ENCODE data around the gene ING3. TPM values are rescaled to one million over a fixed set of nuclear protein-coding genes. Genes with fewer than 3 reads are reported as not detected.

The ING3 gene
- total and polyA plus RNA-seq, 2 of the 13 experiments (the other 11 are each of a cell fraction or from before 2014, with no cell fraction given): 6.9 to 12.8 TPM

DNA sequence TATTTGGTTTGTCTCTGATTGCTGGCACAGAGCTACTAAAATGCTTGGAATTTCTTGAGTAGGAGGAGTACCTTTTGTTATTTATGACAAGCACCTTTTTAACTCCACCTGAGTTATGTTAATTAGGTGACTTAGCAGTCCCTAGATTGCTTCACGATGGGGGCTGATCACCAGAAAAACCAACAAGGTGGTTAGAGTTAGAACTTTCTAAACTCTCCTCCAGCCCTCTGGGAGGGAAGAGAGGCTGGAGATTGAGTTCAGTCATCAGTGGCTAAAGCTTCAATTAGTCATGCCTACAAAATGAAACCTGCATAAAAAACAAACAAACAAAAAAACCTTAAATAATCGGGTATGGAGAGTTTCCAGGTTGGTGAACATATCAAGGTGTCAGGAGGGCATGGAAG, 23.6 kb upstream of the ING3 start:
- no TSS peak for BruUV-seq (replicated peaks)
- in situ Hi-C loops (cut with HindIII; ENCODE audit: extremely low pct_ligation_motif_present, low pct_unique_long_range_greater_than_20kb): no loop called here
- POLR2A ChIA-PET: no interaction called here

More for the DNA sequence above, 23.6 kb upstream of the ING3 start:
- Histone ChIP-seq H3K79me2 (ENCODE audit: insufficient read depth, low read length) (no peaks in the 10 kb centered on the region), H3K27me3 (ENCODE audit: control insufficient read depth in 1 of 2, insufficient read depth in 2 of 2, low read length in 2 of 2) (no peaks in the 10 kb centered on the region), H3K27ac (ENCODE audit: extremely low read length, insufficient read depth, low read length) (no peak overlapping the region), H3K9ac (ENCODE audit: insufficient read depth, low read depth, low read length) (no peak overlapping the region), H3K4me2 (ENCODE audit: low read depth, low read length) (no peak overlapping the region), H3K36me3 (replicated peaks in 1 of 2; ENCODE audit: control insufficient read depth in 1 of 2, insufficient read depth in 2 of 2, low read length in 2 of 2) (no peaks in the 10 kb centered on the region), H2AFZ (ENCODE audit: low read length) (no peak overlapping the region), H3K4me3 (replicated peaks in 1 of 3; ENCODE audit: insufficient read depth in 1 of 3, low read depth in 2 of 3, low read length in 3 of 3) (no peak overlapping the region), H4K20me1 (ENCODE audit: insufficient read depth, low read length) (no peaks in the 10 kb centered on the region), H3K9me3 (ENCODE audit: low read length) (no peaks in the 10 kb centered on the region), H3K4me1 (ENCODE audit: insufficient read depth, low read length) (no peaks in the 10 kb centered on the region)
- DNase-seq (ENCODE audit: low spot score) (no peak), ATAC-seq (no peak), FAIRE-seq (no peak)
- CTCF ChIA-PET (ENCODE audit: low intra/inter-chr PET ratio, low total read pairs): no interaction called here
- WGBS (ENCODE audit: low lambda C conversion rate): 0% methylated on average over 2 of the region's 2 CpGs
- TF ChIP-seq ZNF703 (CRISPR knock-in tag; IDR thresholded peaks at IDR 0.05; ENCODE audit: borderline replicate concordance): no peak
- TF ChIP-seq TMF1 (CRISPR knock-in tag; IDR thresholded peaks at IDR 0.05; ENCODE audit: low read depth): no peak
- no peak for TF ChIP-seq KLF15 (CRISPR knock-in tag; IDR thresholded peaks at IDR 0.05; ENCODE audit: borderline replicate concordance)
- no peak for TF ChIP-seq ETV5 (CRISPR knock-in tag; IDR thresholded peaks at IDR 0.05; ENCODE audit: borderline replicate concordance)
- TF ChIP-seq, protein P1, sequence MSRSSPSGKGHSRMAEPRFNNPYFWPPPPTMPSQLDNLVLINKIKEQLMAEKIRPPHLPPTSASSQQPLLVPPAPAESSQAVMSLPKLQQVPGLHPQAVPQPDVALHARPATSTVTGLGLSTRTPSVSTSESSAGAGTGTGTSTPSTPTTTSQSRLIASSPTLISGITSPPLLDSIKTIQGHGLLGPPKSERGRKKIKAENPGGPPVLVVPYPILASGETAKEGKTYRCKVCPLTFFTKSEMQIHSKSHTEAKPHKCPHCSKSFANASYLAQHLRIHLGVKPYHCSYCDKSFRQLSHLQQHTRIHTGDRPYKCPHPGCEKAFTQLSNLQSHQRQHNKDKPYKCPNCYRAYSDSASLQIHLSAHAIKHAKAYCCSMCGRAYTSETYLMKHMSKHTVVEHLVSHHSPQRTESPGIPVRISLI (CRISPR knock-in tag; IDR thresholded peaks at IDR 0.05; ENCODE audit: borderline replicate concordance): no peak
- TF ChIP-seq ZNF768 (CRISPR knock-in tag; IDR thresholded peaks at IDR 0.05): no peak
- TF ChIP-seq HOXA5 (CRISPR knock-in tag; IDR thresholded peaks at IDR 0.05): no peak
- TF ChIP-seq, protein P2, sequence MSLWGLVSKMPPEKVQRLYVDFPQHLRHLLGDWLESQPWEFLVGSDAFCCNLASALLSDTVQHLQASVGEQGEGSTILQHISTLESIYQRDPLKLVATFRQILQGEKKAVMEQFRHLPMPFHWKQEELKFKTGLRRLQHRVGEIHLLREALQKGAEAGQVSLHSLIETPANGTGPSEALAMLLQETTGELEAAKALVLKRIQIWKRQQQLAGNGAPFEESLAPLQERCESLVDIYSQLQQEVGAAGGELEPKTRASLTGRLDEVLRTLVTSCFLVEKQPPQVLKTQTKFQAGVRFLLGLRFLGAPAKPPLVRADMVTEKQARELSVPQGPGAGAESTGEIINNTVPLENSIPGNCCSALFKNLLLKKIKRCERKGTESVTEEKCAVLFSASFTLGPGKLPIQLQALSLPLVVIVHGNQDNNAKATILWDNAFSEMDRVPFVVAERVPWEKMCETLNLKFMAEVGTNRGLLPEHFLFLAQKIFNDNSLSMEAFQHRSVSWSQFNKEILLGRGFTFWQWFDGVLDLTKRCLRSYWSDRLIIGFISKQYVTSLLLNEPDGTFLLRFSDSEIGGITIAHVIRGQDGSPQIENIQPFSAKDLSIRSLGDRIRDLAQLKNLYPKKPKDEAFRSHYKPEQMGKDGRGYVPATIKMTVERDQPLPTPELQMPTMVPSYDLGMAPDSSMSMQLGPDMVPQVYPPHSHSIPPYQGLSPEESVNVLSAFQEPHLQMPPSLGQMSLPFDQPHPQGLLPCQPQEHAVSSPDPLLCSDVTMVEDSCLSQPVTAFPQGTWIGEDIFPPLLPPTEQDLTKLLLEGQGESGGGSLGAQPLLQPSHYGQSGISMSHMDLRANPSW (CRISPR knock-in tag; IDR thresholded peaks at IDR 0.05; ENCODE audit: borderline replicate concordance): no peak
- TF ChIP-seq, protein P3, sequence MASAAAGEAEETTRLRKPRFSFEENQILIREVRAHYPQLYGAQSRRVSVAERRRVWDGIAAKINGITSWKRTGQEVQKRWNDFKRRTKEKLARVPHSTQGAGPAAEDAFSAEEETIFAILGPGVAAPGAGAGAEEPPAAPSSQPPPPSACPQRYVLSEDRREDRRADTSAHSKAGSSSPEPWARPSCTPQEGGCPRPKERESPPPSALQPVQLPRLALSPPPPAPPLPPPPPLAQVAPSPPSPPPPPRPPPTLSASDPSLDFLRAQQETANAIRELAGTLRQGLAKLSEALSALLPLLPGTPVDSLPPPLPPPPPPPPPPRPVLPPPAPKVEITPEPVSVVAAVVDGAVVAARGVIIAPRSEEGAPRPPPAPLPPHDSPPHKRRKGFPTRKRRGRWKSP (CRISPR knock-in tag; IDR thresholded peaks at IDR 0.05): no peak
- TF ChIP-seq RBAK (CRISPR knock-in tag; IDR thresholded peaks at IDR 0.05): no peak
- no peak for TF ChIP-seq POLR2A (IDR thresholded peaks at IDR 0.05; ENCODE audit: insufficient read depth in 1 of 2, low read depth in 2 of 2, low read length in 2 of 2)
- TF ChIP-seq ZMYM2 (CRISPR knock-in tag; IDR thresholded peaks at IDR 0.05): no peak
- no peak for TF ChIP-seq RBM22 (optimal IDR thresholded peaks at IDR 0.05; ENCODE audit: low read length)
- no peak for TF ChIP-seq SYNCRIP (IDR thresholded peaks at IDR 0.05; ENCODE audit: insufficient read depth, low read depth, low read length)
- no peak for TF ChIP-seq SMC3 (IDR thresholded peaks at IDR 0.05; ENCODE audit: low read length)
- TF ChIP-seq, protein P4, sequence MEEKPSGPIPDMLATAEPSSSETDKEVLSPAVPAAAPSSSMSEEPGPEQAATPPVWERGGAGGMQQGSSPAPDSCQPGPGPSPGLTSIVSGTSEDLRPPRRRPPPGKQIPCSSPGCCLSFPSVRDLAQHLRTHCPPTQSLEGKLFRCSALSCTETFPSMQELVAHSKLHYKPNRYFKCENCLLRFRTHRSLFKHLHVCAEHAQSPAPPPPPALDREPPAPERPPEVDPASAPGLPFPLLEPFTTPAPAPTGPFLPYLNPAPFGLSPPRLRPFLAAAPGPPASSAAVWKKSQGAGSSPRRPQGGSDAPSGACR (CRISPR knock-in tag; IDR thresholded peaks at IDR 0.05): no peak
- TF ChIP-seq PHF5A (CRISPR knock-in tag; IDR thresholded peaks at IDR 0.05; ENCODE audit: low read depth, unreplicated experiment): no peak
- TF ChIP-seq KAT7 (CRISPR knock-in tag; IDR thresholded peaks at IDR 0.05; ENCODE audit: borderline replicate concordance): no peak
- TF ChIP-seq THAP11 (CRISPR knock-in tag; IDR thresholded peaks at IDR 0.05): no peak
- TF ChIP-seq SOX5 (CRISPR knock-in tag; IDR thresholded peaks at IDR 0.05; ENCODE audit: borderline replicate concordance): no peak
- intact Hi-C loops (cut with micrococcal nuclease; ENCODE audit: unreplicated experiment): no loop called here
